Ovary (tissue), 3 donors: Measurements from ENCODE around the gene TTC31.

ENCODE experiments used
- EP300 ChIP-seq: sonication (generic); formaldehyde crosslinking; IDR thresholded peaks from one replicate; pipeline ENCODE4 v1.6.1; 2017; ENCODE audit warnings: antibody characterized with exemption
- POLR2A ChIP-seq: fragments of 450-650 bp; IDR thresholded peaks from one replicate; pipeline ENCODE4 v1.6.1; 2017; ENCODE audit warnings: antibody characterized with exemption, mild to moderate bottlenecking, moderate library complexity
- TF ChIP-seq, protein P1 (sequence below), 3 donors: fragments of 450-650 bp in 2 of 3; fragments of 200-600 bp in 1 of 3; IDR thresholded peaks; one replicate each; pipeline versions ENCODE4 v1.5.1 to v1.8.0; 2016 to 2022; ENCODE audit warnings: antibody characterized with exemption in 3 of 3, mild to moderate bottlenecking in 1 of 3
- donor health status: DM: no; HTN: no; CAD: no.

GRCh38 chr2:74499940-74500577, 17.2 kb downstream of the TTC31 start:
- TF ChIP-seq, protein P1, sequence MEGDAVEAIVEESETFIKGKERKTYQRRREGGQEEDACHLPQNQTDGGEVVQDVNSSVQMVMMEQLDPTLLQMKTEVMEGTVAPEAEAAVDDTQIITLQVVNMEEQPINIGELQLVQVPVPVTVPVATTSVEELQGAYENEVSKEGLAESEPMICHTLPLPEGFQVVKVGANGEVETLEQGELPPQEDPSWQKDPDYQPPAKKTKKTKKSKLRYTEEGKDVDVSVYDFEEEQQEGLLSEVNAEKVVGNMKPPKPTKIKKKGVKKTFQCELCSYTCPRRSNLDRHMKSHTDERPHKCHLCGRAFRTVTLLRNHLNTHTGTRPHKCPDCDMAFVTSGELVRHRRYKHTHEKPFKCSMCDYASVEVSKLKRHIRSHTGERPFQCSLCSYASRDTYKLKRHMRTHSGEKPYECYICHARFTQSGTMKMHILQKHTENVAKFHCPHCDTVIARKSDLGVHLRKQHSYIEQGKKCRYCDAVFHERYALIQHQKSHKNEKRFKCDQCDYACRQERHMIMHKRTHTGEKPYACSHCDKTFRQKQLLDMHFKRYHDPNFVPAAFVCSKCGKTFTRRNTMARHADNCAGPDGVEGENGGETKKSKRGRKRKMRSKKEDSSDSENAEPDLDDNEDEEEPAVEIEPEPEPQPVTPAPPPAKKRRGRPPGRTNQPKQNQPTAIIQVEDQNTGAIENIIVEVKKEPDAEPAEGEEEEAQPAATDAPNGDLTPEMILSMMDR (IDR thresholded peaks at IDR 0.05): no peak
- TF ChIP-seq POLR2A: no peak
- TF ChIP-seq EP300: no peak
